HCT116 (cell line): Measurements from ENCODE around the gene CYP26B1.

Source experiments
- CEBPB ChIP-seq: IDR thresholded peaks from 2 replicates; pipeline ENCODE4 v1.6.1; 2012; ENCODE audit warnings: low read depth
- CTCF ChIP-seq, 3 experiments: fragments of 200-600 bp in 1 of 3; sonication (generic) in 1 of 3; IDR thresholded peaks in 2 of 3; conservative IDR thresholded peaks in 1 of 3; 2 replicates each; pipeline ENCODE4 v1.5.1; 2012 to 2017; ENCODE audit warnings: low read depth in 2 of 3, low read length in 2 of 3, antibody characterized with exemption in 1 of 3, borderline replicate concordance in 1 of 3, control low read depth in 1 of 3, mild to moderate bottlenecking in 1 of 3, mixed read lengths in 1 of 3, mixed run types in 1 of 3, moderate library complexity in 1 of 3; ENCODE audit not compliant: insufficient read depth in 1 of 3
- ELF1 ChIP-seq: IDR thresholded peaks from 2 replicates; pipeline ENCODE4 v1.6.1; 2012; ENCODE audit warnings: low read depth, borderline replicate concordance
- EZH2 ChIP-seq: fragments of 200-600 bp; sonication (generic); IDR thresholded peaks from 2 replicates; pipeline ENCODE4 v1.6.1; 2017; ENCODE audit warnings: antibody characterized with exemption, mixed run types
- JUND ChIP-seq: IDR thresholded peaks from 2 replicates; pipeline ENCODE4 v1.6.1; 2012
- MAX ChIP-seq: IDR thresholded peaks from 2 replicates; pipeline ENCODE4 v1.6.1; 2012
- POLR2A ChIP-seq: IDR thresholded peaks from 2 replicates; pipeline ENCODE4 v1.7.0; 2011; ENCODE audit warnings: borderline replicate concordance; ENCODE audit not compliant: insufficient read depth, insufficient read length; ENCODE audit errors: extremely low read depth
- POLR2AphosphoS5 ChIP-seq: IDR thresholded peaks from 2 replicates; pipeline ENCODE4 v1.6.1; 2011; ENCODE audit warnings: mild to moderate bottlenecking, low read depth, low read length, moderate library complexity
- RAD21 ChIP-seq: IDR thresholded peaks from 2 replicates; pipeline ENCODE4 v1.6.1; 2012; ENCODE audit warnings: low read depth, mild to moderate bottlenecking
- ZFX ChIP-seq: fragments of 450-650 bp; IDR thresholded peaks from 2 replicates; pipeline ENCODE4 v1.6.1; 2017
- ZNF274 ChIP-seq: fragments of 200-500 bp; sonication (Bioruptor generic); IDR thresholded peaks from 2 replicates; pipeline ENCODE4 v1.6.1; 2014; ENCODE audit warnings: mild to moderate bottlenecking, low read depth, low read length, inconsistent platforms

DNA sequence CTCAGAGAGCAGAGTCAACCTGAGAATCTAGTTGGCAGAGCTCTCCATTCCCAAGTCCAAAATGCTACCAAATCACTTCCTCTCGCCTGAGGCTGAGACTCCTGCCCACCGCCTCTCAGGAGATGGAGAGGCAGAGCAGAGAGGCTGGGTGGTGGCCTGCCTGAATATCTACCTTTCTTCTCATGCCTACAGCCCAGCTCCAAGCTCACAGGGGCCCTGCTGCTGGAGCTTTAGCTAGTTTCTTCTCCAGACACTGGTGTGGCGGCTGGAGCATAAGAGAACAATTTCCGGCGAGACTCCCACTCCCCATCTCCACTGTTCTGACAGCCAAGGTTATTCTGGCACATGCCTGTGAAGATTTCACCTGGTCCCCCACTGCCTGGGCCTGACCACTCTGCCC lies 8.1 kb upstream of the CYP26B1 start:
- TF ChIP-seq ZNF274 (no peak), EZH2 (no peak), POLR2A (no peak), CTCF (IDR thresholded peaks at IDR 0.05 in 2 of 3, conservative IDR thresholded peaks at IDR 0.05 in 1 of 3; ENCODE audit: borderline replicate concordance in 1 of 3, insufficient read depth in 1 of 3, low read depth in 2 of 3, low read length in 2 of 3) (no peak), ELF1 (no peak), CEBPB (no peak), MAX (no peak), JUND (no peak), ZFX (no peak), RAD21 (no peak), POLR2AphosphoS5 (no peak)
